GM12864 (cell line): Measurements from ENCODE around the gene HOXB8.

Source experiments
- DNase-seq: peaks from one replicate; pipeline ENCODE4 v3.0.0-alpha.2; 2011; ENCODE audit warnings: low read depth
- H3K4me3 ChIP-seq: 2 replicates; pipeline ENCODE4 v1.5.1; 2011; ENCODE audit warnings: mild to moderate bottlenecking, low read depth, low read length, control low read depth
- CTCF ChIP-seq: IDR thresholded peaks from 2 replicates; pipeline ENCODE4 v1.5.1; 2011; ENCODE audit warnings: low read depth, mild to moderate bottlenecking, moderate library complexity, low read length, control low read depth, inconsistent platforms; ENCODE audit errors: missing control alignments

Gene HOXB8

GRCh38 chr17:48605991-48606891, 8.9 kb downstream of the HOXB8 start:
- no peak for TF ChIP-seq CTCF
- DNase-seq: no peak
- H3K4me3 ChIP-seq: no peak overlapping the region

GRCh38 chr17:48605409-48605919, 9.6 kb downstream of the HOXB8 start:
- no peak overlapping the region for H3K4me3 ChIP-seq
- no peak for TF ChIP-seq CTCF
- no peak for DNase-seq

- H3K4me3 ChIP-seq: no peak within 1 kb of the TSS
- TF ChIP-seq CTCF: no peak
- DNase-seq: no peak
These were observed 10.2 kb downstream of the HOXB8 start, which contains the start of gene HOXB6 for GRCh38 chr17:48604770-48605329. Gene HOXB6, minus strand, starts transcription at chr17:48604986. Its CDS starts 6,836 bp downstream, at chr17:48598150.

GRCh38 chr17:48603959-48604769, 10.9 kb downstream of the HOXB8 start:
- no peak for TF ChIP-seq CTCF
- no peak overlapping the region for H3K4me3 ChIP-seq
- DNase-seq: no peak

- no peak overlapping the region for H3K4me3 ChIP-seq
- no peak for DNase-seq
- TF ChIP-seq CTCF: peak; percentile 3
These were observed 13.3 kb downstream of the HOXB8 start for GRCh38 chr17:48601539-48602425.

- no peak for DNase-seq
- no peak overlapping the region for H3K4me3 ChIP-seq
- TF ChIP-seq CTCF: no peak
These were observed 13.9 kb downstream of the HOXB8 start for GRCh38 chr17:48601207-48601538.
